ENCODE data around the gene NOS3. TPM values are rescaled to one million over a fixed set of nuclear protein-coding genes. Genes with fewer than 3 reads are reported as not detected.

Gene NOS3
- total RNA-seq, 1 donor from 2014 or later, result 1.0 TPM

DNA sequence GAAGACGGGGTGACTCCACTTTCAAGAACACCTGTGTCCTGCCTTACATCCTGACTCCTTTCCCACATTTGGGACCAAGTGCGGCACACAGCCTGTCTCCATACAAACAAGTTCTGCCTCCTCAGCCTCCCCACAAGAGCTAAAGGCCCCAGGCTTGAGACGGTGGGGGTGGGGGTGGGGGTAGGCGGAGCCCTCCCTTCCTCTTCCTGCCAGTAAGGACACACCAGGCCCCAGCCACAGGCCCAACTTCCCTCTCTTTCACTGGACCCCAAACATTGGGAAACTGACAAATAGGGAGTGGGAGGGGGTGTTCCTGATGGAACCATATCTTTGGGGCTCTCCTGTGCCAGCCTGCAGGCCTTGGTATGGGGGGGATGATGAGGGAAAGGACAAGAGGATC lies 62.3 kb downstream of the NOS3 start:
- DNase-seq (ENCODE audit: low read depth), result no peak
- Histone ChIP-seq H3K4me3 (ENCODE audit: low read depth, low read length) (no peak overlapping the region), H3K36me3 (ENCODE audit: control insufficient read depth, insufficient read depth, low read length) (no peaks in the 10 kb centered on the region), H3K27me3 (ENCODE audit: control insufficient read depth, insufficient read depth, low read length) (peaks cover 31% of the 10 kb centered on the region)
- TF ChIP-seq, protein P1, sequence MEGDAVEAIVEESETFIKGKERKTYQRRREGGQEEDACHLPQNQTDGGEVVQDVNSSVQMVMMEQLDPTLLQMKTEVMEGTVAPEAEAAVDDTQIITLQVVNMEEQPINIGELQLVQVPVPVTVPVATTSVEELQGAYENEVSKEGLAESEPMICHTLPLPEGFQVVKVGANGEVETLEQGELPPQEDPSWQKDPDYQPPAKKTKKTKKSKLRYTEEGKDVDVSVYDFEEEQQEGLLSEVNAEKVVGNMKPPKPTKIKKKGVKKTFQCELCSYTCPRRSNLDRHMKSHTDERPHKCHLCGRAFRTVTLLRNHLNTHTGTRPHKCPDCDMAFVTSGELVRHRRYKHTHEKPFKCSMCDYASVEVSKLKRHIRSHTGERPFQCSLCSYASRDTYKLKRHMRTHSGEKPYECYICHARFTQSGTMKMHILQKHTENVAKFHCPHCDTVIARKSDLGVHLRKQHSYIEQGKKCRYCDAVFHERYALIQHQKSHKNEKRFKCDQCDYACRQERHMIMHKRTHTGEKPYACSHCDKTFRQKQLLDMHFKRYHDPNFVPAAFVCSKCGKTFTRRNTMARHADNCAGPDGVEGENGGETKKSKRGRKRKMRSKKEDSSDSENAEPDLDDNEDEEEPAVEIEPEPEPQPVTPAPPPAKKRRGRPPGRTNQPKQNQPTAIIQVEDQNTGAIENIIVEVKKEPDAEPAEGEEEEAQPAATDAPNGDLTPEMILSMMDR (IDR thresholded peaks at IDR 0.05; ENCODE audit: insufficient read depth, low read length, poor library complexity, severe bottlenecking), result no peak

DNA sequence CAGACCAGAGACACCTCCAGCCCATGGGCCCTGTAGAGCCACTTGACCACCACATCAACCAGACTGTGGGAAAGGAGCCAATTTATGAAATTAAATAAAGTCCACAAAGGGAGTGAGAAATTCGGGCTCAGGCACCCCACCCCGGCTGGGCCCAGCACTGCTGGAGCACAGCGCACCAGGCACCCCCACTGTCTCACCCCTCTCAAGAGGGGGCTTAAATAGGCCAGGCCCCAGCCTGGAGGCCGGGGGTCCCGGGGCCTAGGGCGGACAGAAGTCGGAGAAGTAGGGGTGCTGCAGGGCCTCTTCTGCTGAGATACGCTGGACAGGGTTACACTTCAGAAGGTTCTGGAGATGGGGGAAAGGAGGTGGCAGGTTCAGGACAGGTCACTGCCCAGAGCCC lies 62.9 kb downstream of the NOS3 start:
- H3K27me3 ChIP-seq (ENCODE audit: control insufficient read depth, insufficient read depth, low read length), result peaks cover 24% of the 10 kb centered on the region
- H3K36me3 ChIP-seq (ENCODE audit: control insufficient read depth, insufficient read depth, low read length), result no peaks in the 10 kb centered on the region
- no peak overlapping the region for H3K4me3 ChIP-seq (ENCODE audit: low read depth, low read length)
- TF ChIP-seq, protein P1 (IDR thresholded peaks at IDR 0.05; ENCODE audit: insufficient read depth, low read length, poor library complexity, severe bottlenecking), result no peak
- DNase-seq (ENCODE audit: low read depth), result no peak

DNA sequence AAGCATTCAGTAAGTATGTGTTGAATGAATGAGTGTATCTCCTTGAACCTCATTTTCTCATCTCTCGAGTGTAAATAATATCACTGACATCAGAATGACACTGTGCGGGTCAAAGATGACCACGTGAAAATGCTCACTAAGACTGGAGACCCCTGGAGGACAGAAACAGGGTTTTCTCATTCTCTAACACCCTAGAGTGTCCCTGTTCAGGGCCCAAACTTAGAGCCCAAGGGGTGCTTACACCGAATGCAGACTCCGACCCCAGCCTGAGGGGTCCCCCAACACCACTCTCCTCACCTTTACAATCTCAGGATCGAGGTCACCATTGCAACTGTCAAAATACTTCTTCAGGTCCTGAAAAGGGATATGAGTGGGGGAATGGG lies 65.5 kb downstream of the NOS3 start:
- H3K4me3 ChIP-seq (ENCODE audit: low read depth, low read length), result no peak overlapping the region
- H3K36me3 ChIP-seq (ENCODE audit: control insufficient read depth, insufficient read depth, low read length), result no peaks in the 10 kb centered on the region
- H3K27me3 ChIP-seq (ENCODE audit: control insufficient read depth, insufficient read depth, low read length), result peaks cover under 1% of the 10 kb centered on the region
- DNase-seq (ENCODE audit: low read depth), result no peak
- TF ChIP-seq, protein P1 (IDR thresholded peaks at IDR 0.05; ENCODE audit: insufficient read depth, low read length, poor library complexity, severe bottlenecking), result no peak

DNA sequence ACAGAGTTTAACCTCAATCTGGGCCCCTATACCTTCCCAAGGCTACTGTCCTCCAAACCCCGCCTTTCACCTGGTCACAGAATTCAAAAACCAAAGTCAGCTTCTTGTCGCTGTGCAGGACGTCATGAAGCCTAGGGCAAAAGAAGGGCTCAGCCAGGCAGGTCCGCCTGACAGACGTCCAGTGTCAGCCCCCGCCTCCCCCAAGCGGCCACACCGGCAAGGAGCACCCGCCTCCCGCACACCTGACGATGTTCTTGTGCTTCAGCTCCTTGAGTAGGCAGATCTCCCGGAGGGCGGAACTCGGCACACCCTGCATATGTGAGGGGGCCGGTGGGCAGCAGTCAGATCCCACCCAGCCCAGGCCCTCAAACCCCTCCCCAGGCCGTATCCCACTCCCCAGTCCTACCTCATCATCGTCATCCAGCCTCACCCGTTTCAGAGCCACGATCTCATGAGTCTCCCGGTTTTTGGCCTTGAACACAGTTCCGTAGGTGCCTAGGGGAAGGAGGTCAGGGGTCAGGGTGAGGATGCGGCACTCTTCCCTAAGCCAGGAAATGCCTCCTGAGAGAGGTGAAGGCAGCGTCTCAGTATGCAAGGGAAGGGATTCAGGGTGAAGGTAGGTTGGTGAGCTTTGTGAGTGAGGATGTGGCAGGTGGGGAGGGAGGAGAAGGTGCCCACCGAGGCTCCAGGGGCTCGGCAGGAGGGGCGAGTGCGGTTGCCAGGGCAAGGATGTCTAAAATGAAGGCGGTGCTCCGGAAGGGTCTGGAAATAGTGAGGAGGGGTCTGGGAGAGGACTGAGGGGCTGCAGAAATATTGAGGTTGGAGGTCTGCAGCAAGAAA lies 66.1 kb downstream of the NOS3 start:
- TF ChIP-seq, protein P1 (IDR thresholded peaks at IDR 0.05; ENCODE audit: insufficient read depth, low read length, poor library complexity, severe bottlenecking), result peak; percentile 26
- no peak for DNase-seq (ENCODE audit: low read depth)
- Histone ChIP-seq H3K4me3 (ENCODE audit: low read depth, low read length) (peak overlapping the region; percentile 71), H3K27me3 (ENCODE audit: control insufficient read depth, insufficient read depth, low read length) (no peaks in the 10 kb centered on the region), H3K36me3 (ENCODE audit: control insufficient read depth, insufficient read depth, low read length) (no peaks in the 10 kb centered on the region)

DNA sequence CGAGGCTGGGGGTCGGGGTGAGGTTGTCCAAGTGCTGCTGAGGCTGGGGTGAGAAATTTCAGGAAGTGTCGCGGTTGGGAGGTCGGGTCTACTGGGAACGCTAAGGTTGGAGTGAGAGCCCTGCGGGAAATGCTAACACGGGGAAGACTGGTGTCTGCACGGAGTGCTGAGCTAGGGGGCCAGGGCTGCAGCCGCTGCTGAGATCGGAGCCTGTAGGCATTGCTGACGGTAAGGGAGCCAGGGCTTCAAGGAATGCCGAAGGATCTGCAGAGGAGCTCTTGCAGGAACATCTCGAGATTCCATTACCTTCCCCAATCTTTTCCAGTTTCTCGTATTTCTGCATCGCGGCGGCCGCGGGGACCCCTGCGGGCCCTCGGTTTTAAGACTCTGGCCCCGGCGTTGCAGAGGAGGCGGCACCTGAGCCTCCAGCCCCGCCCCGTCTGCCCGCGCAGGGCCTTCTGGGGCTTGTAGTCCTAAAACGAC lies 66.7 kb downstream of the NOS3 start, which contains the start of gene CDK5:
CDK5 (minus strand) TSS at position 392 of the 483 bp plus-strand sequence; CDS start at position 343, 49 bp downstream.
- DNase-seq (ENCODE audit: low read depth), result no peak
- Histone ChIP-seq H3K36me3 (ENCODE audit: control insufficient read depth, insufficient read depth, low read length) (no peaks in the 10 kb centered on the region), H3K4me3 (ENCODE audit: low read depth, low read length) (peak within 1 kb of the TSS; percentile 71), H3K27me3 (ENCODE audit: control insufficient read depth, insufficient read depth, low read length) (no peaks in the 10 kb centered on the region)
- TF ChIP-seq, protein P1 (IDR thresholded peaks at IDR 0.05; ENCODE audit: insufficient read depth, low read length, poor library complexity, severe bottlenecking), result no peak

All from kidney epithelial cell (primary cell).